GM12878 (cell line): ENCODE results near the gene TROAP. TPM values are rescaled to one million over a fixed set of nuclear protein-coding genes. Genes with fewer than 3 reads are reported as not detected.

Experiments used
- ATAC-seq: fragments of 200-7000 bp; cut with Tn5 transposase; 3 replicates; pipeline ENCODE4 v1.9.1; 2020; ENCODE audit warnings: mild to moderate bottlenecking, moderate library complexity
- BruUV-seq: library from RNA; stranded (reverse); fragments of 400-500 nt; replicated peaks from 2 replicates; lab custom pipeline; 2021; lab: Mats Ljungman, UMichigan
- CTCF ChIA-PET: fragments of 300-600 bp; sonication (Branson Sonifier 250); formaldehyde crosslinking; extraction: SDS; loops from one replicate; lab custom pipeline; 2021; ENCODE audit warnings: inconsistent platforms; lab: Yijun Ruan, JAX
- POLR2A ChIA-PET: fragments of 350-600 bp; formaldehyde crosslinking; extraction: SDS; loops from one replicate; lab custom pipeline; 2021; ENCODE audit warnings: inconsistent platforms; lab: Charles Lee
- RAD21 ChIA-PET: fragments of 300-600 bp; sonication (Branson Sonifier 250); formaldehyde crosslinking; loops from one replicate; lab custom pipeline; 2023; ENCODE audit warnings: antibody characterized with exemption; ENCODE audit not compliant: unreplicated experiment; lab: Charles Lee
- SMC1A ChIA-PET: fragments of 300-600 bp; sonication (Branson Sonifier 250); formaldehyde crosslinking; loops from one replicate; lab custom pipeline; 2023; ENCODE audit not compliant: unreplicated experiment, uncharacterized antibody; lab: Charles Lee
- DNase-seq: peaks from one replicate; pipeline ENCODE4 v3.0.0-alpha.2; 2011; ENCODE audit warnings: low read depth, low spot score
- FAIRE-seq: peaks from 3 replicates; lab custom pipeline; 2011; peaks lifted over from hg19 to GRCh38; lab: Jason Lieb, UNC
- H2AFZ ChIP-seq: 2 replicates; pipeline ENCODE4 v1.6.0; 2011; ENCODE audit warnings: low read depth, low read length, control low read depth; ENCODE audit not compliant: control insufficient read depth
- H3K27ac ChIP-seq: 2 replicates; pipeline ENCODE4 v1.5.1; 2011; ENCODE audit warnings: control low read depth; ENCODE audit not compliant: control insufficient read depth, insufficient read depth
- H3K27me3 ChIP-seq, 2 experiments: replicated peaks in 1 of 2; 2 replicates each; pipeline versions ENCODE4 v1.6.0 to v1.6.1; 2011; ENCODE audit warnings: low read length in 1 of 2; ENCODE audit not compliant: control insufficient read depth in 2 of 2, insufficient read depth in 2 of 2
- H3K36me3 ChIP-seq, 2 experiments: 2 replicates each; pipeline ENCODE4 v1.5.1; 2011; ENCODE audit warnings: low read length in 1 of 2; ENCODE audit not compliant: control insufficient read depth in 2 of 2, insufficient read depth in 2 of 2
- H3K4me1 ChIP-seq: 2 replicates; pipeline ENCODE4 v1.6.1; 2011; ENCODE audit warnings: mild to moderate bottlenecking, low read length, moderate library complexity, mixed read lengths; ENCODE audit not compliant: control insufficient read depth, insufficient read depth
- H3K4me2 ChIP-seq: 2 replicates; pipeline ENCODE4 v1.6.0; 2011; ENCODE audit warnings: control low read depth; ENCODE audit not compliant: control insufficient read depth, insufficient read depth
- H3K4me3 ChIP-seq: fragments of 200-600 bp; sonication (generic); 2 replicates; pipeline ENCODE4 v1.5.1; 2016
- H3K79me2 ChIP-seq: 2 replicates; pipeline ENCODE4 v1.6.0; 2011; ENCODE audit warnings: low read length; ENCODE audit not compliant: control insufficient read depth, insufficient read depth
- H3K9ac ChIP-seq: 2 replicates; pipeline ENCODE4 v1.8.0; 2011; ENCODE audit warnings: low read length, control low read depth, mixed read lengths; ENCODE audit not compliant: control insufficient read depth, insufficient read depth
- H3K9me3 ChIP-seq: replicated peaks from 3 replicates; pipeline ENCODE4 v1.5.1; 2011; ENCODE audit warnings: mild to moderate bottlenecking, low read length; ENCODE audit not compliant: control insufficient read depth, insufficient read depth
- H4K20me1 ChIP-seq: 2 replicates; pipeline ENCODE4 v1.6.0; 2011; ENCODE audit not compliant: control insufficient read depth, insufficient read depth
- CEBPZ ChIP-seq: fragments of 150-350 bp; IDR thresholded peaks from 2 replicates; pipeline ENCODE4 v1.6.1; 2016; ENCODE audit warnings: low read depth, low read length
- CHD4 ChIP-seq: fragments of 200-600 bp; sonication (generic); IDR thresholded peaks from 2 replicates; pipeline ENCODE4 v1.6.1; 2016; ENCODE audit warnings: mild to moderate bottlenecking
- ESRRA ChIP-seq: IDR thresholded peaks from 2 replicates; pipeline ENCODE4 v1.6.1; 2012; ENCODE audit warnings: mild to moderate bottlenecking, low read length, improper control_type of control experiment
- HCFC1 ChIP-seq: fragments of 150-350 bp; IDR thresholded peaks from 2 replicates; pipeline ENCODE4 v1.6.1; 2014; ENCODE audit warnings: low read length
- KDM1A ChIP-seq: fragments of 200-600 bp; sonication (generic); IDR thresholded peaks from 2 replicates; pipeline ENCODE4 v1.6.1; 2016; ENCODE audit warnings: borderline replicate concordance
- NR2C2 ChIP-seq: IDR thresholded peaks from 2 replicates; pipeline ENCODE4 v1.6.1; 2011; ENCODE audit warnings: borderline replicate concordance, low read depth; ENCODE audit not compliant: control insufficient read depth, insufficient read length
- PML ChIP-seq: IDR thresholded peaks from 2 replicates; pipeline ENCODE4 v1.6.1; 2012; ENCODE audit warnings: low read length, inconsistent platforms
- POLR2AphosphoS2 ChIP-seq: IDR thresholded peaks from 2 replicates; pipeline ENCODE4 v1.6.1; 2011; ENCODE audit warnings: low read depth, mild to moderate bottlenecking, low read length, improper control_type of control experiment, moderate library complexity
- RFX5 ChIP-seq: IDR thresholded peaks from 2 replicates; pipeline ENCODE4 v1.6.1; 2011; ENCODE audit warnings: low read depth, low read length, improper control_type of control experiment
- SMAD1 ChIP-seq: fragments of 450-650 bp; IDR thresholded peaks from 2 replicates; pipeline ENCODE4 v1.6.1; 2018; ENCODE audit warnings: mild to moderate bottlenecking, low read depth; ENCODE audit not compliant: partially characterized antibody
- STAT1 ChIP-seq: fragments of 450-650 bp; conservative IDR thresholded peaks from 2 replicates; pipeline ENCODE4 v1.6.1; 2014; ENCODE audit warnings: antibody characterized with exemption, mild to moderate bottlenecking
- ZZZ3 ChIP-seq: IDR thresholded peaks from 2 replicates; pipeline ENCODE4 v1.6.1; 2011; ENCODE audit warnings: low read depth; ENCODE audit not compliant: control insufficient read depth, insufficient read length
- WGBS: methylation state at CpG from one replicate; pipeline ENCODE4 v1.1.6; 2016; ENCODE audit warnings: low lambda C conversion rate; ENCODE audit not compliant: insufficient replicate concordance, insufficient coverage; ENCODE audit errors: missing lambda C conversion rate; 5-methylcytosine and 5-hydroxymethylcytosine counted together
- in situ Hi-C: fragments of 300-500 bp; cut with MboI; formaldehyde crosslinking; loops from 9 replicates; pipeline ENCODE4 v1.14.3; 2018; ENCODE audit warnings: mixed read lengths
- intact Hi-C: fragments of 100-400 bp; cut with micrococcal nuclease; formaldehyde crosslinking; loops from one replicate; pipeline ENCODE4 v1.14.2; 2022; ENCODE audit not compliant: unreplicated experiment
- polyA plus RNA-seq, 11 experiments: library from polyadenylated mRNA; depleted of rRNA in 4 of 11; unstranded in 6 of 11; stranded (reverse) in 5 of 11; fragments of >200 nt; fragmentation: Nextera tagmentation in 4 of 11; fragmentation: Illumina TruSeq in 1 of 11; extraction: Ambion mirVana in 4 of 11; extraction: Trizol in 1 of 11; gene quantifications; 1 replicate in 1 of 11; 2 replicates in 10 of 11; pipeline versions ENCODE4 v1.2.1 to v1.2.3, GENCODE V29; 2011 to 2016; ENCODE audit warnings: inconsistent platforms in 2 of 11, missing spikeins in 2 of 11, low read depth in 1 of 11
- total RNA-seq, 4 experiments: library from RNA; depleted of rRNA in 3 of 4; stranded (reverse); fragments of >200 nt in 3 of 4; fragmentation: Illumina TruSeq in 1 of 4; extraction: Trizol in 1 of 4; gene quantifications; 2 replicates each; pipeline versions ENCODE4 v1.2.1 to v1.2.3, GENCODE V29; 2013 to 2021
- TF ChIP-seq, protein P1 (sequence below): fragments of 450-650 bp; IDR thresholded peaks from 2 replicates; pipeline ENCODE4 v1.6.1; 2017; ENCODE audit warnings: mild to moderate bottlenecking, moderate library complexity
- TF ChIP-seq, protein P2 (sequence below): IDR thresholded peaks from 2 replicates; pipeline ENCODE4 v1.6.1; 2011; ENCODE audit warnings: mild to moderate bottlenecking, low read depth, low read length, moderate library complexity; ENCODE audit not compliant: insufficient replicate concordance

Gene TROAP
- total and polyA plus RNA-seq, 10 of the 15 experiments (the other 5 are each of a cell fraction or from before 2014, with no cell fraction given): 26.8 to 93.7 (median 52.6) TPM

GRCh38 chr12:49305762-49306510 is 17.1 kb upstream of the TROAP start (continued):
- TF ChIP-seq CEBPZ: no peak

- no peaks in the 10 kb centered on the region for H4K20me1 ChIP-seq
- no peaks in the 10 kb centered on the region for H3K79me2 ChIP-seq
- 50% methylated on average over 7 of the region's 7 CpGs for WGBS
- H3K9me3 ChIP-seq: no peaks in the 10 kb centered on the region
- no peak overlapping the region for H3K4me3 ChIP-seq
- no peaks in the 10 kb centered on the region for H3K4me1 ChIP-seq
- in situ Hi-C loops: no loop called here
- RAD21 ChIA-PET: no interaction called here
- no peak overlapping the region for H3K27ac ChIP-seq
- no peak for DNase-seq
- intact Hi-C loops: no loop called here
- POLR2A ChIA-PET: no interaction called here
- H2AFZ ChIP-seq: no peak overlapping the region
- H3K9ac ChIP-seq: no peak overlapping the region
- no peak for FAIRE-seq
- CTCF ChIA-PET: interaction anchor here (0.5 kb wide), 1 partner anchor 231 kb away, joined by 3 read pairs; no protein-coding TSS in a partner anchor
- no peaks in the 10 kb centered on the region for H3K36me3 ChIP-seq
- SMC1A ChIA-PET: interaction anchor here (1.2 kb wide), 1 partner anchor 21 kb away, joined by 3 read pairs; no protein-coding TSS in a partner anchor
- H3K4me2 ChIP-seq: no peak overlapping the region
- no TSS peak for BruUV-seq
- no peak for ATAC-seq
- H3K27me3 ChIP-seq: no peaks in the 10 kb centered on the region; a peak in 1 of 4 replicates
- no peak for TF ChIP-seq RFX5
- TF ChIP-seq SMAD1: no peak
- TF ChIP-seq, protein P1, sequence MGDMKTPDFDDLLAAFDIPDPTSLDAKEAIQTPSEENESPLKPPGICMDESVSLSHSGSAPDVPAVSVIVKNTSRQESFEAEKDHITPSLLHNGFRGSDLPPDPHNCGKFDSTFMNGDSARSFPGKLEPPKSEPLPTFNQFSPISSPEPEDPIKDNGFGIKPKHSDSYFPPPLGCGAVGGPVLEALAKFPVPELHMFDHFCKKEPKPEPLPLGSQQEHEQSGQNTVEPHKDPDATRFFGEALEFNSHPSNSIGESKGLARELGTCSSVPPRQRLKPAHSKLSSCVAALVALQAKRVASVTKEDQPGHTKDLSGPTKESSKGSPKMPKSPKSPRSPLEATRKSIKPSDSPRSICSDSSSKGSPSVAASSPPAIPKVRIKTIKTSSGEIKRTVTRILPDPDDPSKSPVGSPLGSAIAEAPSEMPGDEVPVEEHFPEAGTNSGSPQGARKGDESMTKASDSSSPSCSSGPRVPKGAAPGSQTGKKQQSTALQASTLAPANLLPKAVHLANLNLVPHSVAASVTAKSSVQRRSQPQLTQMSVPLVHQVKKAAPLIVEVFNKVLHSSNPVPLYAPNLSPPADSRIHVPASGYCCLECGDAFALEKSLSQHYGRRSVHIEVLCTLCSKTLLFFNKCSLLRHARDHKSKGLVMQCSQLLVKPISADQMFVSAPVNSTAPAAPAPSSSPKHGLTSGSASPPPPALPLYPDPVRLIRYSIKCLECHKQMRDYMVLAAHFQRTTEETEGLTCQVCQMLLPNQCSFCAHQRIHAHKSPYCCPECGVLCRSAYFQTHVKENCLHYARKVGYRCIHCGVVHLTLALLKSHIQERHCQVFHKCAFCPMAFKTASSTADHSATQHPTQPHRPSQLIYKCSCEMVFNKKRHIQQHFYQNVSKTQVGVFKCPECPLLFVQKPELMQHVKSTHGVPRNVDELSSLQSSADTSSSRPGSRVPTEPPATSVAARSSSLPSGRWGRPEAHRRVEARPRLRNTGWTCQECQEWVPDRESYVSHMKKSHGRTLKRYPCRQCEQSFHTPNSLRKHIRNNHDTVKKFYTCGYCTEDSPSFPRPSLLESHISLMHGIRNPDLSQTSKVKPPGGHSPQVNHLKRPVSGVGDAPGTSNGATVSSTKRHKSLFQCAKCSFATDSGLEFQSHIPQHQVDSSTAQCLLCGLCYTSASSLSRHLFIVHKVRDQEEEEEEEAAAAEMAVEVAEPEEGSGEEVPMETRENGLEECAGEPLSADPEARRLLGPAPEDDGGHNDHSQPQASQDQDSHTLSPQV: no peak
- TF ChIP-seq NR2C2: no peak
- TF ChIP-seq PML: no peak
- TF ChIP-seq POLR2AphosphoS2: no peak
- no peak for TF ChIP-seq HCFC1
- no peak for TF ChIP-seq ZZZ3
- no peak for TF ChIP-seq CHD4
- TF ChIP-seq STAT1: no peak
- TF ChIP-seq, protein P2, sequence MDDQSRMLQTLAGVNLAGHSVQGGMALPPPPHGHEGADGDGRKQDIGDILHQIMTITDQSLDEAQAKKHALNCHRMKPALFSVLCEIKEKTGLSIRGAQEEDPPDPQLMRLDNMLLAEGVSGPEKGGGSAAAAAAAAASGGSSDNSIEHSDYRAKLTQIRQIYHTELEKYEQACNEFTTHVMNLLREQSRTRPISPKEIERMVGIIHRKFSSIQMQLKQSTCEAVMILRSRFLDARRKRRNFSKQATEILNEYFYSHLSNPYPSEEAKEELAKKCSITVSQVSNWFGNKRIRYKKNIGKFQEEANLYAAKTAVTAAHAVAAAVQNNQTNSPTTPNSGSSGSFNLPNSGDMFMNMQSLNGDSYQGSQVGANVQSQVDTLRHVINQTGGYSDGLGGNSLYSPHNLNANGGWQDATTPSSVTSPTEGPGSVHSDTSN: no peak
- TF ChIP-seq KDM1A: no peak
- TF ChIP-seq ESRRA: no peak
Measured at GRCh38 chr12:49309386-49309785, 13.7 kb upstream of the TROAP start.
